B cell (primary cell): ENCODE data around the gene DLG2. TPM values are rescaled to one million over a fixed set of nuclear protein-coding genes. Genes with fewer than 3 reads are reported as not detected.
A peak's percentile ranks its signal among the peaks of the same experiment; 100 is the strongest.

Source experiments
- ATAC-seq: fragments of 200-7000 bp; cut with Tn5 transposase; one replicate; pipeline ENCODE4 v1.10.0; 2021; ENCODE audit warnings: low read depth, mild to moderate bottlenecking, moderate number of reproducible peaks, moderate library complexity
- CTCF ChIA-PET: fragments of 350-600 bp; sonication (Branson Sonifier 250); formaldehyde crosslinking; loops from one replicate; lab custom pipeline; 2021; ENCODE audit warnings: antibody characterized with exemption, inconsistent platforms; lab: Charles Lee
- POLR2A ChIA-PET: fragments of 350-600 bp; sonication (Branson Sonifier 250); formaldehyde crosslinking; loops from one replicate; lab custom pipeline; 2021; ENCODE audit warnings: antibody characterized with exemption; lab: Charles Lee
- DNase-seq: peaks from one replicate; pipeline ENCODE4 v3.0.0; 2013
- H2AFZ ChIP-seq: 2 replicates; pipeline ENCODE4 v1.6.1; 2012; ENCODE audit warnings: mild to moderate bottlenecking, low read depth, low read length; ENCODE audit not compliant: insufficient read depth, poor library complexity, severe bottlenecking
- H3K27ac ChIP-seq, 2 donors: 1 replicate in 1 of 2; 2 replicates in 1 of 2; pipeline ENCODE4 v1.5.1; 2012 to 2013; ENCODE audit warnings: low read length in 2 of 2, mild to moderate bottlenecking in 2 of 2, moderate library complexity in 1 of 2
- H3K27me3 ChIP-seq, 4 experiments: fragments of 200-600 bp in 1 of 4; sonication (generic) in 1 of 4; replicated peaks in 1 of 4; 1 replicate in 2 of 4; 2 replicates in 2 of 4; pipeline versions ENCODE4 v1.6.1 to v1.7.0; 2013 to 2016; ENCODE audit warnings: low read length in 3 of 4, mild to moderate bottlenecking in 2 of 4, mixed read lengths in 1 of 4, moderate library complexity in 1 of 4; ENCODE audit not compliant: insufficient read depth in 4 of 4, control insufficient read depth in 3 of 4; ENCODE audit errors: control extremely low read depth in 1 of 4
- H3K36me3 ChIP-seq, 2 experiments: replicated peaks in 1 of 2; 1 replicate in 1 of 2; 2 replicates in 1 of 2; pipeline versions ENCODE4 v1.6.1 to v1.7.1; 2013; ENCODE audit warnings: low read length in 1 of 2; ENCODE audit not compliant: insufficient read depth in 2 of 2, control insufficient read depth in 1 of 2; ENCODE audit errors: control extremely low read depth in 1 of 2, extremely low read depth in 1 of 2
- H3K4me1 ChIP-seq, 2 donors: fragments of 200-600 bp in 1 of 2; sonication (generic) in 1 of 2; 1 replicate in 1 of 2; 2 replicates in 1 of 2; pipeline versions ENCODE4 v1.5.1 to v1.6.1; 2013 to 2017; ENCODE audit warnings: low read length in 2 of 2; ENCODE audit not compliant: control insufficient read depth in 2 of 2, insufficient read depth in 2 of 2
- H3K4me2 ChIP-seq: replicated peaks from 2 replicates; pipeline ENCODE3; 2012; ENCODE audit warnings: mild to moderate bottlenecking, low read depth, low read length; ENCODE audit not compliant: poor library complexity, severe bottlenecking
- H3K4me3 ChIP-seq, 5 experiments: fragments of 200-600 bp in 1 of 5; sonication (generic) in 1 of 5; 1 replicate in 3 of 5; 2 replicates in 2 of 5; pipeline versions ENCODE4 v1.5.1 to v1.7.0; 2011 to 2016; ENCODE audit warnings: low read length in 4 of 5, mild to moderate bottlenecking in 4 of 5, low read depth in 2 of 5, control low read depth in 1 of 5, moderate library complexity in 1 of 5; ENCODE audit not compliant: insufficient read depth in 1 of 5; ENCODE audit errors: control extremely low read depth in 1 of 5, extremely low read depth in 1 of 5
- H3K79me2 ChIP-seq: fragments of 200-600 bp; sonication (generic); one replicate; pipeline ENCODE4 v1.6.0; 2016; ENCODE audit warnings: low read length; ENCODE audit not compliant: control insufficient read depth, insufficient read depth
- H3K9ac ChIP-seq: fragments of 200-600 bp; sonication (generic); 2 replicates; pipeline ENCODE4 v1.6.1; 2017; ENCODE audit warnings: mild to moderate bottlenecking, low read length, moderate library complexity
- H3K9me3 ChIP-seq, 3 donors: one replicate each; pipeline versions ENCODE4 v1.6.1 to v1.7.1; 2013; ENCODE audit warnings: low read length in 2 of 3; ENCODE audit not compliant: control insufficient read depth in 2 of 3, insufficient read depth in 1 of 3; ENCODE audit errors: control extremely low read depth in 1 of 3
- H4K20me1 ChIP-seq: 2 replicates; pipeline ENCODE4 v1.6.0; 2012; ENCODE audit warnings: mild to moderate bottlenecking, low read length; ENCODE audit not compliant: insufficient read depth, control insufficient read depth, poor library complexity, severe bottlenecking
- H3K27ac Mint-ChIP-seq: one replicate; pipeline ENCODE4 v1.8.0; 2021; ENCODE audit warnings: mixed read lengths
- H3K27me3 Mint-ChIP-seq: one replicate; pipeline ENCODE4 v1.8.0; 2021; ENCODE audit warnings: mixed read lengths
- H3K4me1 Mint-ChIP-seq: one replicate; pipeline ENCODE4 v1.8.0; 2021; ENCODE audit warnings: mixed read lengths
- H3K4me3 Mint-ChIP-seq: one replicate; pipeline ENCODE4 v1.8.0; 2021; ENCODE audit warnings: mixed read lengths
- H3K9me3 Mint-ChIP-seq: one replicate; pipeline ENCODE4 v1.8.0; 2022; ENCODE audit warnings: mixed read lengths; ENCODE audit not compliant: insufficient read depth
- EZH2 ChIP-seq: IDR thresholded peaks from 2 replicates; pipeline ENCODE4 v1.6.1; 2012; ENCODE audit warnings: borderline replicate concordance, low read depth, mild to moderate bottlenecking, moderate library complexity, low read length; ENCODE audit not compliant: insufficient read depth, poor library complexity, severe bottlenecking
- WGBS: methylation state at CpG from one replicate; pipeline ENCODE4 v1.1.5; 2013; ENCODE audit warnings: missing lambda C conversion rate; ENCODE audit not compliant: insufficient coverage; 5-methylcytosine and 5-hydroxymethylcytosine counted together
- intact Hi-C: fragments of 100-400 bp; cut with micrococcal nuclease; formaldehyde crosslinking; loops from one replicate; pipeline ENCODE4 v1.10.0; 2022
- polyA plus RNA-seq: library from polyadenylated mRNA; depleted of rRNA; stranded (reverse); fragments of >200 nt; gene quantifications from 2 replicates; pipeline ENCODE4 v1.2.3, GENCODE V29; 2012
- total RNA-seq, 2 donors: library from RNA; stranded (reverse); fragments of 120-200 nt in 1 of 2; gene quantifications; 1 replicate in 1 of 2; 2 replicates in 1 of 2; pipeline versions ENCODE4 v1.2.3 to v1.2.4, GENCODE V29; 2013 to 2022
- TF ChIP-seq, protein P1 (sequence below): fragments of 200-600 bp; IDR thresholded peaks from one replicate; pipeline ENCODE4 v1.8.0; 2022; ENCODE audit warnings: antibody characterized with exemption, mild to moderate bottlenecking

Gene DLG2
- total and polyA plus RNA-seq, 2 donors (not counting 1 experiment from before 2014, with no cell fraction given): 0.54 to 5.4 TPM

DNA sequence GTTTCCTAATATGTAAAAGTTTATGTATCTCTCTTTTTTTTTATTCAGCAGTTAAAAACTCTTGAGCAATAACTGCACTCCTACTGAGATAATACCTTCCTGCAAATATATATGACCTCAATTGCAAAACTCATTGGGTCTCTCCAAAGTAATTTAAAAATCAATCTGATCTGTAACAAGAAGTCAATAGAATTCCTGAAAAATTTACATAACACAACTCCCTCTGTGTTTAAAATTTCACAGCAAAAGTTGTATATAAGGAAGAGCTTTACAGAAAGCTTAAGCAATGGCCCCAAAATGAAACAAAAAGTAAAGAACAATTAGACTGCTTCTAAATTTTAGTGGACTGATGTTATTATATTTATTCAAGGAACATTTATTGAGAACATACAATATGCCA, 313.4 kb downstream of the DLG2 start:
- intact Hi-C loops: loop anchor here (10.0 kb wide), 2 partner anchors 229 to 351 kb away; partner anchors contain the start of gene CREBZF
- H3K4me2 ChIP-seq: no peak overlapping the region
- Mint-ChIP-seq H3K9me3 (no peaks in the 10 kb centered on the region), H3K27me3 (no peaks in the 10 kb centered on the region), H3K27ac (no peak overlapping the region), H3K4me3 (no peak overlapping the region), H3K4me1 (peaks cover 72% of the 10 kb centered on the region)
- DNase-seq (no peak), ATAC-seq (no peak)
- H3K79me2 ChIP-seq: no peaks in the 10 kb centered on the region
- ChIA-PET POLR2A (no interaction called here), CTCF (no interaction called here)
- H3K27me3 ChIP-seq: no peaks in the 10 kb centered on the region
- no peak for TF ChIP-seq EZH2
- TF ChIP-seq, protein P1, sequence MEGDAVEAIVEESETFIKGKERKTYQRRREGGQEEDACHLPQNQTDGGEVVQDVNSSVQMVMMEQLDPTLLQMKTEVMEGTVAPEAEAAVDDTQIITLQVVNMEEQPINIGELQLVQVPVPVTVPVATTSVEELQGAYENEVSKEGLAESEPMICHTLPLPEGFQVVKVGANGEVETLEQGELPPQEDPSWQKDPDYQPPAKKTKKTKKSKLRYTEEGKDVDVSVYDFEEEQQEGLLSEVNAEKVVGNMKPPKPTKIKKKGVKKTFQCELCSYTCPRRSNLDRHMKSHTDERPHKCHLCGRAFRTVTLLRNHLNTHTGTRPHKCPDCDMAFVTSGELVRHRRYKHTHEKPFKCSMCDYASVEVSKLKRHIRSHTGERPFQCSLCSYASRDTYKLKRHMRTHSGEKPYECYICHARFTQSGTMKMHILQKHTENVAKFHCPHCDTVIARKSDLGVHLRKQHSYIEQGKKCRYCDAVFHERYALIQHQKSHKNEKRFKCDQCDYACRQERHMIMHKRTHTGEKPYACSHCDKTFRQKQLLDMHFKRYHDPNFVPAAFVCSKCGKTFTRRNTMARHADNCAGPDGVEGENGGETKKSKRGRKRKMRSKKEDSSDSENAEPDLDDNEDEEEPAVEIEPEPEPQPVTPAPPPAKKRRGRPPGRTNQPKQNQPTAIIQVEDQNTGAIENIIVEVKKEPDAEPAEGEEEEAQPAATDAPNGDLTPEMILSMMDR: no peak
- no peak overlapping the region for H3K27ac ChIP-seq
- no peaks in the 10 kb centered on the region for H4K20me1 ChIP-seq
- H3K9me3 ChIP-seq: no peaks in the 10 kb centered on the region
- H3K4me1 ChIP-seq: peaks cover 45 to 54% of the 10 kb centered on the region in 2 donors
- no peaks in the 10 kb centered on the region for H3K36me3 ChIP-seq
- no peak overlapping the region for H3K9ac ChIP-seq
- no peak overlapping the region for H2AFZ ChIP-seq
- no peak overlapping the region for H3K4me3 ChIP-seq

DNA sequence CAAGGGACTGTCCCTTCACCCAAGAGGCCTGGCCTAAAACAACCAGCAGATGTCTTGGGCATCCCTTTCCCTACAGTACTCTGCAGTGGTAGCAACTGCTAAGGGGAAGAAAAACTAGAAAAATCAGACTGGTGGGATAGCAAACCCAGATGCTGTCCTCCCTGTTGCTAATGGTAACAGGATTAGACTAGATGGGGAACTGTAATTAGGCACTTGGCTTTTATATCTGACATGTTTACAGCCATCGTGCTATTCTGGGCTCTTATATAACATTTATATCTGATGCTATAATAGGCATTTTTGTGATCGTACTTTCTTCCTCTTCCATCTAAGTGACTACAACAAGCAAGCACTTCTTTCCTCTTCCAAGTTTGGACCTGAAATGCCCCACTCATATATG, 316.7 kb downstream of the DLG2 start:
- no peaks in the 10 kb centered on the region for H3K79me2 ChIP-seq
- no peaks in the 10 kb centered on the region for H3K9me3 ChIP-seq
- no peak overlapping the region for H2AFZ ChIP-seq
- DNase-seq (peak; percentile 37), ATAC-seq (no peak)
- ChIA-PET POLR2A (no interaction called here), CTCF (no interaction called here)
- no CpG with 5 or more reads among the region's 2 CpGs for WGBS
- TF ChIP-seq EZH2: no peak
- TF ChIP-seq, protein P1: no peak
- no peak overlapping the region for H3K9ac ChIP-seq
- H3K27me3 ChIP-seq: no peaks in the 10 kb centered on the region
- Mint-ChIP-seq H3K27me3 (no peaks in the 10 kb centered on the region), H3K27ac (peak overlapping the region; percentile 2), H3K9me3 (no peaks in the 10 kb centered on the region), H3K4me3 (peak overlapping the region; percentile 5), H3K4me1 (peaks cover 42% of the 10 kb centered on the region)
- H3K27ac ChIP-seq: no peak overlapping the region
- intact Hi-C loops: loop anchor here (10.0 kb wide), 2 partner anchors 226 to 354 kb away; partner anchors contain the start of gene CREBZF
- H3K36me3 ChIP-seq: no peaks in the 10 kb centered on the region
- H4K20me1 ChIP-seq: no peaks in the 10 kb centered on the region
- no peak overlapping the region for H3K4me2 ChIP-seq
- H3K4me3 ChIP-seq: no peak overlapping the region
- peaks cover 17 to 25% of the 10 kb centered on the region in 2 donors for H3K4me1 ChIP-seq
